ENCODE measurements around the gene MAOA. TPM values are rescaled to one million over a fixed set of nuclear protein-coding genes. Genes with fewer than 3 reads are reported as not detected.

The MAOA gene
- total RNA-seq, 2 donors from 2014 or later = 0.66 to 3.8 TPM

GRCh38 chrX:43728002-43728401 lies 71.9 kb downstream of the MAOA start:
- ATAC-seq (no peak), DNase-seq (ENCODE audit: low spot score in 2 of 2) (no peak)
- no peaks in the 10 kb centered on the region for H3K9me3 Mint-ChIP-seq
- H3K36me3 Mint-ChIP-seq = no peaks in the 10 kb centered on the region
- H3K27ac Mint-ChIP-seq = no peak overlapping the region

GRCh38 chrX:43728966-43729365 lies 72.9 kb downstream of the MAOA start:
- ATAC-seq = no peak
- Mint-ChIP-seq H3K27ac (no peak overlapping the region), H3K9me3 (no peaks in the 10 kb centered on the region), H3K36me3 (no peaks in the 10 kb centered on the region)
- no peak for DNase-seq (ENCODE audit: low spot score in 2 of 2)

- Mint-ChIP-seq H3K9me3 (no peaks in the 10 kb centered on the region), H3K36me3 (no peaks in the 10 kb centered on the region), H3K27ac (no peak overlapping the region)
- ATAC-seq (no peak), DNase-seq (ENCODE audit: low spot score in 2 of 2) (no peak)
Observed at GRCh38 chrX:43731086-43731485, 75.0 kb downstream of the MAOA start.

- H3K27ac Mint-ChIP-seq = no peak overlapping the region
- no peak for DNase-seq (ENCODE audit: low spot score in 2 of 2)
- H3K36me3 Mint-ChIP-seq = no peaks in the 10 kb centered on the region
- ATAC-seq = no peak
- H3K9me3 Mint-ChIP-seq = no peaks in the 10 kb centered on the region
Observed at GRCh38 chrX:43733699-43734098, 77.6 kb downstream of the MAOA start.

GRCh38 chrX:43734444-43734843 lies 78.3 kb downstream of the MAOA start:
- ATAC-seq = no peak

GRCh38 chrX:43735534-43735933 lies 79.4 kb downstream of the MAOA start:
- DNase-seq (ENCODE audit: low spot score in 2 of 2) = no peak
- Mint-ChIP-seq H3K27ac (no peak overlapping the region), H3K9me3 (no peaks in the 10 kb centered on the region), H3K36me3 (no peaks in the 10 kb centered on the region)
- no peak for ATAC-seq

More at GRCh38 chrX:43734444-43734843, 78.3 kb downstream of the MAOA start:
- no peak for DNase-seq (ENCODE audit: low spot score in 2 of 2)
- H3K36me3 Mint-ChIP-seq = no peaks in the 10 kb centered on the region
- no peak overlapping the region for H3K27ac Mint-ChIP-seq
- H3K9me3 Mint-ChIP-seq = no peaks in the 10 kb centered on the region

GRCh38 chrX:43735957-43736356 lies 79.9 kb downstream of the MAOA start:
- DNase-seq (ENCODE audit: low spot score in 2 of 2) = no peak
- Mint-ChIP-seq H3K36me3 (no peaks in the 10 kb centered on the region), H3K27ac (no peak overlapping the region)

GRCh38 chrX:43741843-43742573 lies 85.9 kb downstream of the MAOA start:
- no peaks in the 10 kb centered on the region for H3K36me3 Mint-ChIP-seq
- no peak overlapping the region for H3K27ac Mint-ChIP-seq
- no peaks in the 10 kb centered on the region for H3K9me3 Mint-ChIP-seq
- ATAC-seq = no peak
- no peak for DNase-seq (ENCODE audit: low spot score in 2 of 2)

More at GRCh38 chrX:43735957-43736356, 79.9 kb downstream of the MAOA start:
- no peak for ATAC-seq
- H3K9me3 Mint-ChIP-seq = no peaks in the 10 kb centered on the region

GRCh38 chrX:43743100-43743822 lies 87.2 kb downstream of the MAOA start:
- no peak for DNase-seq (ENCODE audit: low spot score in 2 of 2)

GRCh38 chrX:43744284-43744683 lies 88.2 kb downstream of the MAOA start:
- no peak for DNase-seq (ENCODE audit: low spot score in 2 of 2)
- no peaks in the 10 kb centered on the region for H3K36me3 Mint-ChIP-seq
- H3K9me3 Mint-ChIP-seq = no peaks in the 10 kb centered on the region
- H3K27ac Mint-ChIP-seq = no peak overlapping the region
- ATAC-seq = no peak

More at GRCh38 chrX:43743100-43743822, 87.2 kb downstream of the MAOA start:
- no peak for ATAC-seq
- no peak overlapping the region for H3K27ac Mint-ChIP-seq
- no peaks in the 10 kb centered on the region for H3K9me3 Mint-ChIP-seq
- no peaks in the 10 kb centered on the region for H3K36me3 Mint-ChIP-seq

- no peak overlapping the region for H3K27ac Mint-ChIP-seq
- no peak for DNase-seq (ENCODE audit: low spot score in 2 of 2)
Observed at GRCh38 chrX:43745938-43746721, 90.0 kb downstream of the MAOA start.

GRCh38 chrX:43747476-43747875 lies 91.4 kb downstream of the MAOA start:
- no peak for ATAC-seq
- Mint-ChIP-seq H3K36me3 (no peaks in the 10 kb centered on the region), H3K27ac (no peak overlapping the region), H3K9me3 (no peaks in the 10 kb centered on the region)
- DNase-seq (ENCODE audit: low spot score in 2 of 2) = no peak

More at GRCh38 chrX:43745938-43746721, 90.0 kb downstream of the MAOA start:
- Mint-ChIP-seq H3K9me3 (no peaks in the 10 kb centered on the region), H3K36me3 (no peaks in the 10 kb centered on the region)
- no peak for ATAC-seq

- no peaks in the 10 kb centered on the region for H3K9me3 Mint-ChIP-seq
- no peak overlapping the region for H3K27ac Mint-ChIP-seq
- no peaks in the 10 kb centered on the region for H3K36me3 Mint-ChIP-seq
- DNase-seq (ENCODE audit: low spot score in 2 of 2) = peak in 1 of 2 donors; percentile 11
- peak; percentile 58 to 79 for ATAC-seq
Observed at GRCh38 chrX:43750248-43750676, 94.2 kb downstream of the MAOA start.

GRCh38 chrX:43753637-43754036 lies 97.5 kb downstream of the MAOA start:
- Mint-ChIP-seq H3K27ac (no peak overlapping the region), H3K9me3 (no peaks in the 10 kb centered on the region), H3K36me3 (no peaks in the 10 kb centered on the region)
- DNase-seq (ENCODE audit: low spot score in 2 of 2) = no peak
- ATAC-seq = peak in 1 of 2 donors; percentile 50

GRCh38 chrX:43756076-43756475 lies 100.0 kb downstream of the MAOA start:
- Mint-ChIP-seq H3K9me3 (no peaks in the 10 kb centered on the region), H3K36me3 (no peaks in the 10 kb centered on the region), H3K27ac (no peak overlapping the region)
- ATAC-seq (no peak), DNase-seq (ENCODE audit: low spot score in 2 of 2) (no peak)

- DNase-seq (ENCODE audit: low spot score in 2 of 2) (no peak), ATAC-seq (peak in 1 of 2 donors; percentile 40)
- Mint-ChIP-seq H3K27ac (no peak overlapping the region), H3K36me3 (no peaks in the 10 kb centered on the region), H3K9me3 (no peaks in the 10 kb centered on the region)
Observed at GRCh38 chrX:43758044-43758443, 101.9 kb downstream of the MAOA start.

All from activated naive CD4-positive, alpha-beta T cell treated with anti-CD3 and anti-CD28 coated beads, Interleukin-2, amount 50 U/mL, for 72 hours (primary cell).